DND-41 (cell line): ENCODE data around the gene SMG9.

Source experiments
- ATAC-seq: fragments of 200-7000 bp; cut with Tn5 transposase; 3 replicates; pipeline ENCODE4 v1.9.1; 2021; ENCODE audit warnings: low read depth; ENCODE audit not compliant: insufficient read depth
- DNase-seq: peaks from one replicate; pipeline ENCODE4 v3.0.0-alpha.2; 2020
- H2AFZ ChIP-seq: 2 replicates; pipeline ENCODE4 v1.6.0; 2012; ENCODE audit warnings: low read depth, low read length
- H3K27ac ChIP-seq: 2 replicates; pipeline ENCODE4 v1.5.1; 2012; ENCODE audit warnings: low read length, inconsistent platforms
- H3K27me3 ChIP-seq: fragments of 200-600 bp; sonication (generic); 2 replicates; pipeline ENCODE4 v1.6.0; 2012; ENCODE audit warnings: low read length, mild to moderate bottlenecking, inconsistent platforms; ENCODE audit not compliant: insufficient read depth, poor library complexity
- H3K36me3 ChIP-seq: 2 replicates; pipeline ENCODE4 v1.5.1; 2012; ENCODE audit warnings: low read length, inconsistent platforms; ENCODE audit not compliant: insufficient read depth
- H3K4me1 ChIP-seq: 2 replicates; pipeline ENCODE4 v1.5.1; 2012; ENCODE audit warnings: mild to moderate bottlenecking, low read length; ENCODE audit not compliant: insufficient read depth
- H3K4me2 ChIP-seq: 2 replicates; pipeline ENCODE4 v1.6.0; 2012; ENCODE audit warnings: mild to moderate bottlenecking, moderate library complexity, low read length, inconsistent platforms; ENCODE audit not compliant: insufficient read depth
- H3K4me3 ChIP-seq, 2 experiments: fragments of 200-600 bp in 1 of 2; shearing (Covaris generic) in 1 of 2; 2 replicates each; pipeline ENCODE4 v1.5.1; 2012 to 2016; ENCODE audit warnings: inconsistent platforms in 2 of 2, low read length in 2 of 2, mild to moderate bottlenecking in 2 of 2, low read depth in 1 of 2, moderate library complexity in 1 of 2
- H3K79me2 ChIP-seq: 2 replicates; pipeline ENCODE4 v1.6.0; 2012; ENCODE audit warnings: low read length, inconsistent platforms; ENCODE audit not compliant: insufficient read depth
- H3K9ac ChIP-seq: 2 replicates; pipeline ENCODE4 v1.6.0; 2012; ENCODE audit warnings: low read depth, mild to moderate bottlenecking, inconsistent platforms, low read length, moderate library complexity
- H3K9me3 ChIP-seq: 2 replicates; pipeline ENCODE4 v1.5.1; 2012; ENCODE audit warnings: low read length, moderate library complexity, mild to moderate bottlenecking, inconsistent platforms; ENCODE audit not compliant: insufficient read depth, severe bottlenecking
- H4K20me1 ChIP-seq: 2 replicates; pipeline ENCODE4 v1.6.0; 2012; ENCODE audit warnings: low read length; ENCODE audit not compliant: insufficient read depth
- EZH2 ChIP-seq: IDR thresholded peaks from 3 replicates; pipeline ENCODE4 v1.6.1; 2012; ENCODE audit warnings: borderline replicate concordance, low read depth, mild to moderate bottlenecking, moderate library complexity, low read length, inconsistent platforms; ENCODE audit not compliant: severe bottlenecking
- TF ChIP-seq, protein P1 (sequence below): IDR thresholded peaks from 2 replicates; pipeline ENCODE4 v1.5.1; 2012; ENCODE audit warnings: borderline replicate concordance, low read length, moderate library complexity, mild to moderate bottlenecking; ENCODE audit not compliant: poor library complexity, severe bottlenecking; ENCODE audit errors: extremely low read depth

The SMG9 gene

DNA sequence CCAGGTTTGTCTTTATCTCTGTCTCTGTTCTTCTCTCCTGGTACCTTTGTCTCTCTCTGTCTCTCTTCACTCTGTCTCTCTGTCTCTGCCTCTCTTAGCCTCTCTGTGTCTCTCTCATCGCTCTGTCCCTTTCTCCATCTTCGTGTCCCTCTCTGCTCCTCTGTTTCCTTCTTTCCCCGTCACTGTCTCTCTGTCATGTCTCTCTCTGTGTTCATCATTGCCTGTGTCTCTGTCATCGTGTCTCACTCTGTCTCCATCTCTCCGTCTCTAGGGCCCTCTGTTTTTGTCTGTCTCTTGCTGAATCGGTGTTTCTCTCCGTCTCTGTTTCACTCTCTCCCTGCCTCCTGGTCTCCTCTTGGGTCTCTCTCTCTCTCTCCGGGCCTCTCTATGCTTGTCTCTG, 28.9 kb upstream of the SMG9 start:
- H3K9ac ChIP-seq = peak overlapping the region; percentile 54
- no peak overlapping the region for H3K4me3 ChIP-seq
- H4K20me1 ChIP-seq = no peaks in the 10 kb centered on the region
- peak overlapping the region; percentile 92 for H3K27ac ChIP-seq
- ATAC-seq (no peak), DNase-seq (no peak)
- H3K4me1 ChIP-seq = peaks cover 33% of the 10 kb centered on the region
- no peaks in the 10 kb centered on the region for H3K36me3 ChIP-seq
- H2AFZ ChIP-seq = peak overlapping the region; percentile 88
- H3K27me3 ChIP-seq = no peaks in the 10 kb centered on the region
- H3K9me3 ChIP-seq = no peaks in the 10 kb centered on the region
- H3K4me2 ChIP-seq = peak overlapping the region; percentile 65
- TF ChIP-seq EZH2 = no peak
- TF ChIP-seq, protein P1, sequence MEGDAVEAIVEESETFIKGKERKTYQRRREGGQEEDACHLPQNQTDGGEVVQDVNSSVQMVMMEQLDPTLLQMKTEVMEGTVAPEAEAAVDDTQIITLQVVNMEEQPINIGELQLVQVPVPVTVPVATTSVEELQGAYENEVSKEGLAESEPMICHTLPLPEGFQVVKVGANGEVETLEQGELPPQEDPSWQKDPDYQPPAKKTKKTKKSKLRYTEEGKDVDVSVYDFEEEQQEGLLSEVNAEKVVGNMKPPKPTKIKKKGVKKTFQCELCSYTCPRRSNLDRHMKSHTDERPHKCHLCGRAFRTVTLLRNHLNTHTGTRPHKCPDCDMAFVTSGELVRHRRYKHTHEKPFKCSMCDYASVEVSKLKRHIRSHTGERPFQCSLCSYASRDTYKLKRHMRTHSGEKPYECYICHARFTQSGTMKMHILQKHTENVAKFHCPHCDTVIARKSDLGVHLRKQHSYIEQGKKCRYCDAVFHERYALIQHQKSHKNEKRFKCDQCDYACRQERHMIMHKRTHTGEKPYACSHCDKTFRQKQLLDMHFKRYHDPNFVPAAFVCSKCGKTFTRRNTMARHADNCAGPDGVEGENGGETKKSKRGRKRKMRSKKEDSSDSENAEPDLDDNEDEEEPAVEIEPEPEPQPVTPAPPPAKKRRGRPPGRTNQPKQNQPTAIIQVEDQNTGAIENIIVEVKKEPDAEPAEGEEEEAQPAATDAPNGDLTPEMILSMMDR = no peak
- no peaks in the 10 kb centered on the region for H3K79me2 ChIP-seq

DNA sequence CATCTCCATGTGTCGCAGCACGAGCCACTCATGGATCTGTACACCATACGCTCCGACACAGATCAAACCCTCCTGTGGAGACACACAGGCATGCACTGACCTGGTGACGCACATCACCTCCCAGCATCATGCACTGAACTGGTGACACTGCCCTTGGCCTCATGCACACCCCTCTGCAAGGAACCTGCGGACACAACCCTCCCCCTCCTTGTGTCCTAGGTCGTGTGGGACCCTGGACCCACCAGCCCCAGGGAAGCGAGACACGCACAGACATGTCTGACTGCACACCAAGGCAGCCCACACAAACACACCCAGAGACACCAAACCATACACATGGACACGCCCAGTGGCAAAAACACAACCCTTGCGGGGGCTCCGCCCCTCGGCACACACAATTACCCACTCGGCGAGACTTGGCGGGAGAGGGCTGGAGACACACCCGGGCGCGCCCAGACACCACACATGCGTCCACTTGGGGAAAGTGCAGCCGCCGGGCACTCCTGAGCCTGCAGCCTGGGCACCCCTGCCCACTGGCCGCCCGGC, 28.0 kb upstream of the SMG9 start:
- no peaks in the 10 kb centered on the region for H3K79me2 ChIP-seq
- peaks cover 42% of the 10 kb centered on the region for H3K4me1 ChIP-seq
- no peaks in the 10 kb centered on the region for H3K27me3 ChIP-seq
- no peak overlapping the region for H2AFZ ChIP-seq
- no peak for TF ChIP-seq EZH2
- TF ChIP-seq, protein P1 = no peak
- H3K4me2 ChIP-seq = no peak overlapping the region
- no peaks in the 10 kb centered on the region for H3K36me3 ChIP-seq
- DNase-seq (no peak), ATAC-seq (no peak)
- H3K4me3 ChIP-seq = no peak overlapping the region
- no peaks in the 10 kb centered on the region for H3K9me3 ChIP-seq
- no peak overlapping the region for H3K27ac ChIP-seq
- H4K20me1 ChIP-seq = no peaks in the 10 kb centered on the region
- H3K9ac ChIP-seq = no peak overlapping the region

DNA sequence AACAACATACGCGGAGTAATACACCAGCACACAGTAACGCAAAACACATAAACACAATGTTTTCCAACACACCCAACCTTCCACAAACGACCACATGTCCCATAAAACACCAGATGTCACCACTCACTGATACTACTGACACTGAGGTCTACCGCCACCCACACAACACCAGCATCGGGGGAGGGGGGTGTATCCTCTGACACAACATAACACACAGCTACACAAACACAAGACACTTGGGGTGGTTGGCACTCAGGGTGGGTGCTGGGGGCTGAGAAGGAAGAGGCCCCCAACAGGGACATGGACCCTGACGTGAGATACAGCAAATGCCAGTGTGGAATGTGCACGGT, 27.5 kb upstream of the SMG9 start:
- H4K20me1 ChIP-seq = no peaks in the 10 kb centered on the region
- H3K4me2 ChIP-seq = no peak overlapping the region
- no peaks in the 10 kb centered on the region for H3K79me2 ChIP-seq
- H3K4me1 ChIP-seq = peaks cover 46% of the 10 kb centered on the region
- no peak overlapping the region for H3K9ac ChIP-seq
- H3K4me3 ChIP-seq = no peak overlapping the region
- H3K27me3 ChIP-seq = no peaks in the 10 kb centered on the region
- TF ChIP-seq EZH2 = no peak
- TF ChIP-seq, protein P1 = no peak
- no peak for ATAC-seq
- H3K27ac ChIP-seq = no peak overlapping the region
- DNase-seq = no peak
- no peaks in the 10 kb centered on the region for H3K9me3 ChIP-seq
- no peaks in the 10 kb centered on the region for H3K36me3 ChIP-seq
- H2AFZ ChIP-seq = no peak overlapping the region
